Islet of Langerhans (tissue), 1 donor: Measurements from ENCODE around the gene TIGD6.
"Not testable (repeated sequence)": the region's sequence is repeated elsewhere in the genome, so short reads cannot be mapped to it uniquely, and the experiment has no call there.

ENCODE experiments used
- FAIRE-seq: peaks from one replicate; lab custom pipeline; 2011; peaks lifted over from hg19 to GRCh38; lab: Jason Lieb, UNC

Gene TIGD6

GRCh38 chr5:149969181-149969930 lies 31.1 kb downstream of the TIGD6 start:
- FAIRE-seq = no peak

- FAIRE-seq = no peak
Observed at GRCh38 chr5:149966946-149967345, 33.5 kb downstream of the TIGD6 start.

GRCh38 chr5:149963729-149964128 lies 36.7 kb downstream of the TIGD6 start:
- no peak for FAIRE-seq

DNA sequence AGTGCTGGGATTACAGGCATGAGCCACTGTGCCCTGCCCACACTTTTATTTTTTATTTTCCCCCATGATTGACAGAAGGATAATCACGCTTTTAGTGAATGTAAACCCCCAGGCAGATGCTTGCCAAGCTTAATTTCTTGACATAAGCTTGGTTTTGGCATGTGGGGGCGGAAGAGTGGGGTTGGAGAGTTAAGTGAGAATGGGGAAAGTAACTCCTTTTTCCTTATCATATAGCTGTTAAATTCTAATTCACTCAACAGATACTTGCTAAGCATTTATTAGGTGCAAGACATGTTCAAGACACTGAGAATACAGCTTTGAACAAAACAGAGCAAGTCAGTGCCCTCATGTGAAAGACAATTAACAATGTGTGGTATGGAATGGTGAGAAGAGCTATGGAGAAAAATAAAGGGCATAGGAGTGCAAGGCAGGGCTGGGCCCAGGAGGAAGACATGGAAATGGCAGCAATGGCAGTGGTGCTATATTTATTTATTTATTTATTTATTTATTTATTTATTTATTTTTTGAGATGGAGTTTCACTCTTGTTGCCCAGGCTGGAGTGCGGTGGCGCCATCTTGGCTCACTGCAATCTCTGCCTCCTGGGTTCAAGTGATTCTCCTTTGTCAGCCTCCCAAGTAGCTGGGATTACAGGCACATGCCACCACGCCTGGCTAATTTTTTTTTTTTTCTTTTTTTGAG lies 37.7 kb downstream of the TIGD6 start:
- no peak for FAIRE-seq

DNA sequence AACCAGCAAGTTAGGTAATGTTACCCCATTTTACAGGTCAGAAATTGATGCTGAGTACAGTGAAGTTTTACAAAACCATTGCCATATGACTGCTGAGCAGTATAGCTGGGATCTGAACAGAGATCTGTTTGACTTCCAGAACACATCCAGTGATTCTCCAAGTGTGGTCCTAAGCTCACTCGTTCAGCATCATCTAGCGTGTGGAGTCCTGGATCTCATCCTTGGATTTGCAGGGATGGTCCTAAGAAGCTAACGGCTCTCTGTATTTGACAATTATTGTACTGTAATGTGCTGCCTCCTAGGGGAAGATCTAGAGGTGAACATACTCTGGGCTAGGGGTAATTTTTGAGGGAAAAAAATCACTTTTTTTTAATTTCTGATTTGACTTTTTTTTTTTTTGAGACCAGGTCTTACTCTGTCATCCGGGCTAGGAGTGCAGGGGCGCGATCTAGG lies 38.5 kb downstream of the TIGD6 start:
- no peak for FAIRE-seq

DNA sequence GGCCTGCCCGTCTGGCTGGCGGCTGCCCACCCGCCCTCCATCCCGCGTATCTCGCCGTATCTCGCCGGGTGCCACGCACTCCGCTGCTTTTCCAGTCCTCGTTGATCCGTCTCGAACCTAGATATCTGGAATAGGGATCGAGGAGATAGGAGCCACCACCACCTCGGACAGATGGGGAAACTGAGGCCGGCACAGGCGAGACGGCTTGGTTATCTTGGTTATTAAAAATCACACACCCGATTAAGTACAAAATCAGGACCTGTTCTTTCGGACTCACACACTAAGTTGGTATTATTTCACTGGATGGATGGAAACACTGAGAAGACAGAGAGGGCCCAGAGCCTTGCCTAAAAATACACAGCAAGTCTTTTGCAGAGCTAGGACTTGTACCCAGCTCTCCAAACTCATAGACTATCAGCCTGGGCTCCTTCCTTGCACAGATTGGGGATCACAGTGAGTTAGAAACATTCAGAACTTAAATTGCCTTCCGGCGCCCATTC lies 39.2 kb downstream of the TIGD6 start:
- no peak for FAIRE-seq

GRCh38 chr5:149960272-149961185 lies 39.9 kb downstream of the TIGD6 start, which contains the start of gene SLC26A2:
Gene SLC26A2, plus strand, starts transcription at chr5:149960758. Its CDS starts 16,895 bp downstream, at chr5:149977653.
- no peak for FAIRE-seq

GRCh38 chr5:149959406-149960236 lies 40.8 kb downstream of the TIGD6 start:
- no peak for FAIRE-seq

DNA sequence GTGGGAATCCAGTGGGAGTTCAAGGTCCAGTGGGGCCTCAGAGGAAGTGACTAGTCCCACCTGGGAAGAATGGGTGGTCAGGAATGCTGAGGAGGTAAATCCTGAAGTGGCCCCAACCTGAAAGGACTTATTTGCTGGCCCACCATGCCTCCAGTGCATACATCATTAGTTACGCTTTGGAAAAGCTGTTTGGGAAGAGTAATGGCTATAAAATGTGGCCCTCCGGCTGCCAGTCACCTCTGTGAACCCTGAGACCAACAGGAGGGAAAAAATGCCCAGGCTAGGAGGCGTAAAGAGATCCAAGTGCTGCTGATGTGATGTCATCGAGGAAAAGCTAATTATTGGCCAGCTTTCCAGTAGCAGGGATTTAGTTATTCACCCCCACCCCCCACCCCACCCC lies 42.6 kb downstream of the TIGD6 start:
- no peak for FAIRE-seq

DNA sequence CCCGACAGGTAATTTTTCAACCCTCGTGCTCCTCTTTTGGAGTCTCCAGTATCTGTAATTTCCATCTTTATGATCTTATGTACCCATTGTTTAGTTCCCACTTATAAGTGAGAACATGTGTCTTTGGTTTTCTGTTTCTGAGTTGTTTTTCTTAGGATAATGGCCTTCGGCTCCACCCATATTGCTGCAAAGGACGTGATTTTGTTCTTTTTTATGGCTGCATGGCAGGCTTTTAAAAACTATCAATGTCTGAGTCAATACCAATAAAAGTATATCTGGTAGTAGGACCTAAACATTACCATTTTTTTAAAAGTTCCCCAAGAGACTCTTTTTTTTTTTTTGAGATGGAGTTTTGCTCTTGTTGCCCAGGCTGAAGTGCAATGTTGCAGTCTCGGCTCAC lies 43.8 kb downstream of the TIGD6 start:
- FAIRE-seq = no peak

GRCh38 chr5:149954798-149955197 lies 45.7 kb downstream of the TIGD6 start:
- no peak for FAIRE-seq

DNA sequence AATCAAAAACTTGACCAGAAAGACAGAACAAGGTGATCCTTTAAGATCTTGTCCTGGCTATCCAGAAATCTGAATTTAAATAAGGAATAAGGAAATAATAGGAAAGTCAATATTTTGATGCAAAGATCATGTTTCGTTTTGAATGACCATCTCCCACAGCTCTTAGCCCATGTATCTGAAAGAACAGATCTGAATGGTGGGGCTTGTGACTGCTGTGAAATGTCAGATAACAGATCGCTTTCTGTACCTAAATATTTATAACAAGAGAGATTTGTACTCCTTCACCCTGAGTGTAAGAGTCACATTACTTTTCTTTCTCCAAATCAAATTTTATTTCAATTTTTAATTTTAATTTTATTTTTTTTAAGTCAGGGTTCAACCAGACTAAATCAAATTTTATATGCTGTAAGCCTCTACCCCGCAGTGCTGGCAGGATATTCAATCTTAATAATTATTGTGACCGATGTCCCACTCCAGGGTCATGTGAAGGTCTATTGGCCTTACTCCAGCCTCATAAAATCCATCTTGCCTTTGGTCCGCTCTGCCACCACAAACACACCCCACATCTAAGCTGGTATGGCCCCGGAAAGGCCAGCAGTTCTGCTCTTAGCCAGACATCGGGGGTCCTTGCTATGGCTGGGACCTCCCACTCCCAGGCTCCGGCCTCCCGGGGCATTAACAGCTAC lies 46.9 kb downstream of the TIGD6 start:
- no peak for FAIRE-seq

- FAIRE-seq = no peak
Observed at GRCh38 chr5:149951138-149951749, 49.2 kb downstream of the TIGD6 start.

DNA sequence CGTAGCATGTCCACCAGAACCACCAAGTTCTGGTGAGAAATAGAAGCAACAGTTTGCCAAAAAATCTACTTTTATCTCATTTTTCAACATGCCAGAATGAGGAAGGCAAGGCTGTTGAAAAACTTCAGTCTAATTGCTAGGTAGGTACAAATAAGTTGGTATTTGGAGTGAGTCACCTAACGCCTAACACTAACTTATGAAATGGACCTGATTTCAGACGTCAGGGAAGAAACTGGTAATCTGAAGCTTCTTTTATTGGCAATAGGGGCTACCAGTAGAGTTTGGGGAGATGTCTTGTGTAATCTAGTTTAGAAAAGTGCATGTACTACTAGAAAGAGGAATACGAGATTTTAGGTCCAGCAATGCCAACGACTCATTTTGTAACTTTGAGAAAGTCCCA lies 51.5 kb downstream of the TIGD6 start:
- no peak for FAIRE-seq

DNA sequence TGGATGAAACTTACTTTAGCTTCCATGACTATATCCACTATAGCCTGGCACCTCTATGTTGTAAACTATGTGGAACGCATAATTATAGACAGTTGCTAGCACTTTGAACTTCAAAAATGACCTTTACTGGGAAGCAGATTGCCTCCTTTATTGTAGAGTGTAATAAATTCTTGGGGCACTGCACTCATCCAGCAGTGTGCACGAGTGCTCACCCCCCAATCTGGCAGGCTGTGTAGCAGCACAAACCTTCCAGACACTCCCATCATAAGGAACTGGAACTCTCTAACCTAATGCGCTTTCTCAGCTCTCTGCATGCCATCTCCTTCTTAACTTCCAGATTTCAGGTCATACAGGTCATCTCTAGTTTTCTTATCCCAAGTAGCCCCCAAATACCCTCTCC lies 54.3 kb downstream of the TIGD6 start:
- FAIRE-seq = no peak

DNA sequence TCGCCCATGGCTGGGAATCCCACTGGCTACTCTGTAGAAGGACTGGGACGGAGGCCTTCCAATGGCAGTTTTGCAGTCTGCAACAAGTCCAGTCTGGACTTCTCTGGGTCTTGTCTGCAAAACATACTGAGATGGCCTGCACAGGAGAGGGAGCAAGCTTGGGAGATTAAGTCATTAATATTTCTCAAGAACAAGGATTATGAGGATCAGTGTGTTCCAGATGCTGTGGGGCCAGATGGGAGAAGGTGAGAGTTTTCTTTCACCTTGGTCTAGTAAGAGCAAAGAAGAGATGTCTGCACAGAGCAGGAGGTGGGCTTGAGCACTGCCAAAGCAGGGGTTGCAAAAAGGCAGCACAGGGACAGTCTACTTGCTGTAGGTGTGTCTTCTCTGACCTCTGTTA lies 55.8 kb downstream of the TIGD6 start, which contains the start of gene PDE6A:
PDE6A (minus strand) TSS at position 128 of the 400 bp plus-strand sequence; CDS start at position 8, 120 bp downstream.
- FAIRE-seq = no peak

GRCh38 chr5:149943177-149943949 lies 57.1 kb downstream of the TIGD6 start:
- not testable (repeated sequence) for FAIRE-seq
